GM15510 (cell line): ENCODE measurements around the gene AGBL1.

Source experiments
- POLR2A ChIP-seq: IDR thresholded peaks from 3 replicates; pipeline ENCODE4 v1.6.1; 2011; ENCODE audit warnings: borderline replicate concordance; ENCODE audit not compliant: insufficient read length; ENCODE audit errors: extremely low read depth

AGBL1 gene

DNA sequence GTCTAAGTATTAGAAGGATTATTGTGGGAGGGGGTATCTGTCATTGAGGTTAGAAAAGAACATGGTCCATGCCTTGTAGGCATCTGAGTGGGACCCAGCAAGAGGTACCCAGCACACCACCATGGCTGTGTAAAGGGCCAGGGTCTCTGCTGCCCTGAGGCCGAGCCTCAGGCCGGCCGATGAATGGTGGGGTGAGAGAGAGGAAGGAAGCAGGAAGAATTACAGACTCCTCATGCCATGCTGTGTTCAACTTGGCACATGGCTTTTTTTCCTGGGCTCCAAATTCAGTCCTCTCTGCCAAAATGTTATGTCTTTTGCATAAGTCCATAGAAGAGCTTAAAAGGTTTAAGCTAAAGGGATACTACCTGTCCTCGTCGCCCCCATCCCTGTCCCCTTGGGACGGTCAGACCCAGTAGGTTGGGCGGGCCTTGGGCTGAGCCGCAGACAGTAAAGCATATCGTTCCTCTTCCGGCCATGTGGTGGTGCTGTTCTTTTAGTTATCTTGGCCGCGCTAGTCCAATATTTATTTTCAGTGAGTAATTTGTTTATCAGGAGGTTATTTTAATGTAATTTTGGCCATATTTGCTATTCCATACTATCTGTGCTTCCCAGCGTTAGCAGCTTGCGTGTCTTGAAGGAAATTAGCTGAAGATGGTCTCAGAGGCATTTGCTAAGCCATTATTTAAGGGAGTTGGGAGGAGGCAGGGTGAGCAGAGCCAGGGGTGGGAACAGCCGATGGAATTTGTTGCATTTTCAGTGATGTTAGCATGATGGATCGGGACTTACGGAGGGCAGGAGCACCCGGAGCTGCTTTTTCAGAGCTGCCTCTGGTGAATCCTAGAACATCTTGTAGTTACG is 152.4 kb downstream of the AGBL1 start:
- no peak for TF ChIP-seq POLR2A

DNA sequence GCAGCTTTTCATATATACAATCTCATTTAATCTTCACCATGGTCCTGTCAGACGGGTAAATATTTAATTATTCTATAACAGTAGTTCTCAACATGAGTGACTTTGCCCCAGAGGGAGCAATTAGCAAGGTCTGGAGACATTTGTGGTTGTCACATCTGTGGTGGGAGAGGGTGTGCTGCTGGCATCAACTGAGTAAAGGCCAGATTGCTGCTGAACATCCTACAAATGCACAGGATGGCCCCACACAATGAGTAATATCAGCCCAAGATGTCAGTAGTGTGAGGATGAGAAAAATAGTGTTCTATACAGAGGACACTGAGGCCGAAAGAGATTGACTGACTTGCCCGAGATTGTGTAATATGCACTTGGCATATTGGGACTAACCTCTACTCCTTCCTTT is 156.0 kb downstream of the AGBL1 start:
- no peak for TF ChIP-seq POLR2A

DNA sequence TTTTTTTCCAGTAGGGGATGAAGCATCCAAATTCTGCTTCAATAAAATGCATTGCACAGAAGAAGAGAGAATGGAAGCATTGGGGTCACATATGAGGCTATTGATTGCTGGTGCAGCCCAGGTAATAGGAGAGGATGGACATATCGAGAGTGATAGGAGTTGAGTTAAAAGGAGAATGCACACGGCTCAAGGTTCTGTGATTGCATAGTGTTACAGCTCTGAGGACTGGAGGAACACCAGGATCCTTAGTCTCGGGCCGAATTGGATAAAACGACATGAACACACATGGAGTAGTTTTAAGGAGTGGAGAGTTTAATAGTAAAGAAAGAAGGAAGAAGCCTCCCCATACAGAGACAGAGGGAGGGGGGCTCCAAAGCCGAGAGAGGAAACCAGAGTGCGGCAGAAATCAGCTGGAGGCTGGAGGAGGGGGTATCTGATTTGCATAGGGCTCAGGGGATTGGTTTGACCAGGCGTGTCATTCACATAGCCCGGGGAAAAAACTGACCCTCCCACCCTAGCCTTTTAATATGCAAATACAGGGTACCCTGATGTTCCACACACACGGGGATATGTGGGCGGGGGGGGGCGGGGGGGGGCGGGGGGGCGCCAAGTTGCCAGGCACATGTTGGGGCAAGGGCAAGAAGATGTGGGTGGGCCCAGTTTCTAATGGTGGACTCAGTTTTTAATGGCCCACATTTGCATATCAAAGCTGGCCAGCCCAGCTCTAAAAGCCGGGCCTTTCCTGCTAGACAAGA is 156.9 kb downstream of the AGBL1 start:
- no peak for TF ChIP-seq POLR2A

DNA sequence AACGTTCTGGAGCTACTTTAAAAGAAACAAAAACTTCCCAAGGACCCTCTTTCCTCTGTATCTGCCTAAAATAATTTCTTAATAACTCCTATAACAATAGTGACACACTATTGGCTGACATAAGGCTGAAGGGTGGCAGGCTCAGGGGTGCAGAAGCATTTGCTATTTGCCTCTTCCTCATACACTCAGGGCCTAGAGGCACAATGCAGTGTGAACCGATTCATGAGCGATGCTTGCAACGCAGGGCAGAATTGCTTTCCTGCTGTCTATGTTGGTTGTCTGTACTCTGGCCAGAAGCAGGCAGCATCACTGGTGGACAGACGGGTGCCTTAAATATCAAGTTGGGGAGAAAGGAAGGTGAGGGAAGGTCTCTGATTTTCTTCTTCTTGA is 157.4 kb downstream of the AGBL1 start:
- TF ChIP-seq POLR2A, result no peak

DNA sequence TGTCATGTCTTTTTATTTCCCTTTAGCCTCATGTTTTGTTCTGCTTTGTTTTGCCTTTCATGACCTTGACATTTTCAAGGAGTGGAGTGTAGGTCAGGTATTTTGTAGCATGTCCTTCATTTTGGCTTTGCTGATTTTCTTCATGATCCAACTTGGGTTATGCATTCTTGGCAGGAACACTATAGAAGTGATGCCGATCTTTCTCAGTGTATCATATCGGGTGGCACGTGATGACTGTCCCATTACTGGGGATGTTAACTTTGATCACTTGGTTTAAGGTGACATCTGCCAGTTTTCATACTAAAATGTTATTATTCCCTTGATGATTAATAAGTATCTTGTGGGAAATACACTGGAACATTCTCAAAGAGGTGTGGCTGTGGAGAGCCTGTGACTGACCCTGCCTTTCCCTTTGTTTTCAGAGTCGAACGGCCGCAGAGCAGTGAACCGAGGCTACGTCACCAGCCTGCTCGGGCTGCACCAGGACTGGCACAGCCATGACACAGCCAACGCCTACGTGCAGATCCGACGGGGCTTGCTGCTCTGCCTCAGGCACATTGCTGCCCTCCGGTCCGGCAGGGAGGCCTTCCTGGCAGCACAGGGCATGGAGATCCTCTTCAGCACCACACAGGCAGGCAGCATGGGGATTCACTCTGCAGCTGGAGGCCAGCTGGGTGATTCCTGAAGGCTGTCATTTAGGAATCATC is 167.7 kb downstream of the AGBL1 start:
- no peak for TF ChIP-seq POLR2A

DNA sequence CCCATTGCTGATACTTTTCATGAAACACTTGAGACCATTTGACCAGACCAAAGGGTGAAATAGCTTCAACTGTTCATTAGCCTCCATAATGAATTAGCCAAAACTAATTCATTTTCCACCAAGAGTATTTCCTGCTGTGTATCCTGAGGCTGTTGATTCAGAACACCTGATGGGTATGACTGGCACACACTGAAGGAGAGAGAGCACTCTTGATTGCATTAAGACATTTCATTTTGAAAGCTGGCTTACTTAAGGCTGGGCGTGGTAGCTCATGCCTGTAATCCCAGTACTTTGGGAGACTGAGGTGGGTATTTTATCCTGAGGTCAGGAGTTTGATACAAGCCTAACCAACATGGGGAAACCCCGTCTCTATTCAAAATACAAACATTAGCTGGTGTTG is 175.6 kb downstream of the AGBL1 start:
- TF ChIP-seq POLR2A, result no peak

DNA sequence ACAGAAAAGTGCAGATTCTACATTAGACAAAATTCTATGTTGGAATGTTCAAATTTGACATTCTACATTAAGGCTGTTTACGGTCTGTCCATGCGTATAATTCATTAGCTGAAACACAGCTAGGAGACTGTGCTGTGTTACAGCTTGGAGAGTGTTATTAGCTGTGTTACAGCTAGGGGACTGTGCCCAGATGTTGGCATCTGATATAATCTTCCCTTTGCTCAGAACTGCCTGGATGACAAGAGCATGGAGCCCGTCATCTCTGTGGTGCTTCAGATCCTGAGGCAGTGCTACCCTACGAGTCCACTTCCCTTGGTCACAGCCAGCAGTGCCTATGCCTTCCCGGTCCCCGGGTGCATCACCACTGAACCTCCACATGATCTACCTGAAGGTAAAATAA is 177.0 kb downstream of the AGBL1 start:
- no peak for TF ChIP-seq POLR2A

DNA sequence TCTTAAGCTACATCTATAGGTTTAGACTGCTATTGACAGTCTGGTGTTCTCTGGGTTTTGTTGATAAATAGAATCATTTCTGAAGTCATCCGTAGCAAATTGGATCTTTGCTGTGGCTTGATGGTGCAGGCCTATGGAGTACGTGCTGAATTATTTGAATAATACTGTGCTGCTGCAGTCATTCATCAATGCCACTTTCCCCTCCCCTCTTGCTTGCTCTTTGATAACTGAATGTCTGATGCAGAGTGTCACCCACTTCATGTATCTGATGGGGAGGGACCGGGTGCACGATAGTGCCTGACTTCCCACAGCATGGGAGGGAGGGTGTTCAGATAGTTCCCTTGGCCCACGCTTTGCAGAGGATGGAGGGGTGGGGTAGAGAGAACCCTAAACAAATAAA is 179.9 kb downstream of the AGBL1 start:
- no peak for TF ChIP-seq POLR2A

DNA sequence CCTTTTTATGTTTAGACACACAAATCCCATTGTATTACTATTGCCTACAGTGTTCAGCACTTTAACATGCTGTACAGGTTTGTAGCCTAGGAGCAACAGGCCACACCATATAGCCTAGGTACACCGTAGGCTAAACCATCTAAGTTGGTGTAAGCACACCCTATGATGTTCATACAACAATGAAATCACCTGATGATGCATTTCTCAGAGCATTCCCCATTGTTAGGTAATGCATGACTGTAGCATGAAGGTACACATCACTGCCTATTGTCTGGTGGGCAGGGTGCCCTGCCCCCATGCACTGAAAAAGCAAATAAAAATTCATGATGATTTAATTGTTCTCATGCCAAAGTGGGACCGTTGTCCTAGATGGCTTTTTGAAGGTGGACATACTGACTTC is 183.6 kb downstream of the AGBL1 start:
- no peak for TF ChIP-seq POLR2A

DNA sequence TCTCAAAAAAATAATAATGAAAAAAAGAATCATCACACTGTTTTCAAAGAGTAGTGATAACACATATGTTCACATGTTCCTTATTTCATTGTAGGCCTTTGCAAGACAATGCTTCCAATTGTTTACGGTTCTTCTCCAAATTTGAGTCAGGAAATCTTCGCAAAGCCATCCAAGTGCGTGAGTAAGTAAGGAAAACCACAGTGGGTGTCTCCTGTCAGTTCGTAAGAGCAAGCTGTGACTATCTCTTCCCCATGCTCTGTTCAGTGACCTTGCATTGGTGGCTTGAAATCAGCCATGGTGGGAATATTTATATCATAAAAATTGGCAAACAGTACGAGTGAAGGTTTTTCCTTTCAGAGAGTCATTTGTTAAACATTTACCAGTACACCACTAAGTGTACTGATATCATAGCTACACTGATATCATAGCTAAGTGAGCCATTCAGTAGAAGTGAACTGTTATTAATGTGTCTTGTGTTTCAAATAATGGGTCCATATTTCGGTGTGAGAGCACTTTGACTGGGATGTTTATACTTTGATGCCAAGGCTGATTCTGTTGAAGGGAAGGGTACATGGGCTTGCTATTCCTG is 187.3 kb downstream of the AGBL1 start:
- no peak for TF ChIP-seq POLR2A

DNA sequence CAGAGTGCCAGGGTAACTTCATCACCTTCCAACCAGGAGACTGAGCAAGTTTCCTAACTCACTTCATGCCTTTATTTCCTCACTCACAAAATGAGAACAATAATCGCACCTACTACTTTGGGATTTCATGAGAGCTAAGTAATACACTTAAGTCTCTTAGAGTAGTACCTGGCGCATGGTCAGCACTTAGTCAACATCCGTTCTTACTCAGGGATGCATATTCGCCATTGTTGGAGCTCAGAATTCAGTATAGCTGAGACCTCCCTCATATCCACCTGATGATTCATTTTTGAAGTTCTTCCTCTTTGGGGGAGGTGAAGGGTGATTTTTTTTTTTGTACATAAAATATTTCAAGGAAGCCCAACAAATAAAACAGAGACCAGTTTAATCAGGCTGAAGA is 188.2 kb downstream of the AGBL1 start:
- TF ChIP-seq POLR2A, result no peak

DNA sequence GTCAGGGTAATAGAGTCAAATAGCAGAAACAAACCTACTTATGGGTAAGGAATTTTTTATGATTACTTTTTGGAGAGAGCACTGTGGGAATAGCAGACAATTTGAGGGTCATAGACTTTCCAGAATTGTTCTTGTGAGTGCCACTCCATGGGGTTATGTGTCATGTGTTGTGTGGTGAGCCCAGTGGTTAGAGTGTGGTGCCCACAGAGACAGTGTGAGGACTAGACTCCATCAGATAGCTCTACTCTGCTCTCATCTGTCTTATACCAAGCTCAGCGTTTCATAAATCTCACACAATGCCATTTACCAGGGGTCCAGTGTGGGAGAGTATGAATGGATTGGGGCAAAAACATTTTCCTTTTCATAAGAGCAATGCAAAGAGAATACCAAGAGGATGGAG is 188.9 kb downstream of the AGBL1 start:
- TF ChIP-seq POLR2A, result no peak

DNA sequence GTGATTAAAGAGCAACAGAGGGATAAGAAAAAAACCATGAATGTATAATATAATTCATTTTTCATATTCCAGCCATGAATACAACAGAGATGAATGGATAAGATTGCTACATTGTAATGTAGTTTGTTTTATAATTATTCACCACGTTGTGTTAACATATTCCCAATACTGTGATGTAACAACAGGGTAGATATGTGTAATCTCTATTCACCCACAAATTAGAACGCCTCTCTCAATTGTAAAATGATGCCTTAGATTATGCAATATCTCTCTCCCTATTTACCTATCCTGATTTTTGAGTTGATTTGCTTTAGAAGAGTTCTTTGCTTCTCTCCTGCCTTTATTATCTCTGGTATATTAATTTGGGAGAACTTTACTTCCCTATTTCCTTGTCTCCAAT is 193.6 kb downstream of the AGBL1 start:
- TF ChIP-seq POLR2A, result no peak

DNA sequence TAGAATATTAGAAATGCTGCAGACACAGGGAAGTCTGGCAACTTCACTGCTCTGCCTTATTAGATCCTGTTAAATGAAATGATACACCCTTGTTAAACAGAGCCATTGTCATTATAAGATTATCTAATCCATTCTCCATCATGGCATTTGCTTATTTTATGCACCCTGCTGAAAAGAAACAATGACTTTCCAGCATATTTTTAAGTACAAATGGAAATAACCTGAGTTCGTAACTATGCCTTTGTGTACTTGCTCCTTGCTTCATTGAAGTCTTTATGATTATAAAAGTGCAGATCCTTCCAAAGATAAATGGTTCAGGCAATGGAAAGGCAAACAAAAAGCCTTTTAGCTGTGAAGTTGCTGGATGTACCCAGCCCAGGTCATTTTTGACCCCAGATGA is 195.7 kb downstream of the AGBL1 start:
- TF ChIP-seq POLR2A, result no peak

DNA sequence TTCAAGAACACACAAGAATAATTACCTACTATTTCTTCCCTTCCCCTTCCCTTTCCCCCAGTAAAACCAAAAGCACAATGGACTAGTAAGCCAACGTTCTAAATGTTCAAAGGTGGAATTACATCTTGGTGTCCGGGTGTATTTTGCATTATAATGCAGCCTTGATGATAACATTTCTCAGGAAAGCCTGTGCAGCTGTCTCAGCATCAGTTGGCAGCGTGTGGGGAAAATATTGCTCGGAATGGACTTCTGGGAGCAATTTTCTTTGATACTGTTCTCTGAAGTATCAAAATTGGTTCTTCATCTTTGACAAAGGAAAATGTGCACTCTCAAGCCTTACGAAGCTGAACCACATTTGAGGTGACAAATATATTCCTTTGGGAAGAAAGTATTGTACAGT is 198.9 kb downstream of the AGBL1 start:
- TF ChIP-seq POLR2A, result no peak
